Measurements from ENCODE around the gene VEPH1.

- no peak for TF ChIP-seq GATA3 (IDR thresholded peaks at IDR 0.05; ENCODE audit: low read depth, low read length)
- TF ChIP-seq GATA2 (IDR thresholded peaks at IDR 0.05; ENCODE audit: low read depth, low read length): no peak
Observed at GRCh38 chr3:157453824-157454223, 49.4 kb downstream of the VEPH1 start.
